ENCODE results near the gene PTPN2.

DNA sequence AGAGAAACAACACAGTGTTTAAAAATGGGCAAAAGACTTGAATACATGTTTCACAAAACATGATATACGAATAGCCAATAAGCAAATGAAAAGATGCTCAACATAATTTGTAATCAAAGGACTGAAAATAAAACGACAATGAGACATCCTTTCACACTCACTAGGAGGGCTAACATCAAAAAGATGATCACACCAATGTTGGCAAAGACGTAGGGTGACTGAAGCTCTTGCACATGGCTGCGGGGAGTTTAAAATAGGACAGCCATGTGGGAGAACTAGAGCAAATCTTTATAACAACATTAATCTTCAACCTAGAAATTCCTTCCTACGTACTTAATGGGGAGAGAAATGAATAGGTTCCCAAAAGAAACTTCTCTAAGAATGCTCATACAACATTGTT, 44.6 kb upstream of the PTPN2 start:
- TF ChIP-seq CTCF (IDR thresholded peaks at IDR 0.05; ENCODE audit: insufficient read depth, low read length) (no peak), GABPA (IDR thresholded peaks at IDR 0.05; ENCODE audit: low read depth) (no peak)
